Right lobe of liver (tissue), 4 donors: ENCODE results near the gene BEND5.

Source experiments
- POLR2A ChIP-seq: fragments of 450-650 bp; IDR thresholded peaks from one replicate; pipeline ENCODE4 v1.6.1; 2017; ENCODE audit warnings: antibody characterized with exemption, mild to moderate bottlenecking
- TF ChIP-seq, protein P1 (sequence below), 4 donors: fragments of 200-600 bp in 3 of 4; fragments of 450-650 bp in 1 of 4; IDR thresholded peaks; one replicate each; pipeline versions ENCODE4 v1.5.1 to v1.8.0; 2016 to 2022; ENCODE audit warnings: antibody characterized with exemption in 4 of 4, mild to moderate bottlenecking in 2 of 4
- donor health status: DM: no; HTN: no; CAD: no.
- donor health status: DM: no; HTN: no; CAD: no.
- donor health status: DM: no; HTN: yes; CAD: no.

DNA sequence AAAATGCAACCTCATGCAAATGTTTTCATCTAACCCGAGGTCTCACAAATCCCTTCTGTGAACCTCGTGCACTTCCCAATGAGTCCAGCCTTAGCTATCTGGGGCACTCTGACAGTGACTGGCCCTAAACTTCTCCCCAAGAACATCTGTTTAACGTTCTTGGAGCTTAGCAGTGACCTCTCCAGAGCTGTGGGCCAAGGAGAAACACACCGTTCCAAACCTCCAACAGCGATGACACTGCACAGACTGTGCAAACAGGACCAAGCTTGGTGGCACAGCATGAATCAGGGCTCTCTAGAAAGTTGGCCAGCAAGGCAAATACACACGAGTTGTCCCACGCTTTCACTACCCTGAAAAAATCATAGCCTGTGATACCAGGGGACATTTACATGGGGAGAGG lies 15.8 kb downstream of the BEND5 start:
- no peak for TF ChIP-seq POLR2A
- TF ChIP-seq, protein P1, sequence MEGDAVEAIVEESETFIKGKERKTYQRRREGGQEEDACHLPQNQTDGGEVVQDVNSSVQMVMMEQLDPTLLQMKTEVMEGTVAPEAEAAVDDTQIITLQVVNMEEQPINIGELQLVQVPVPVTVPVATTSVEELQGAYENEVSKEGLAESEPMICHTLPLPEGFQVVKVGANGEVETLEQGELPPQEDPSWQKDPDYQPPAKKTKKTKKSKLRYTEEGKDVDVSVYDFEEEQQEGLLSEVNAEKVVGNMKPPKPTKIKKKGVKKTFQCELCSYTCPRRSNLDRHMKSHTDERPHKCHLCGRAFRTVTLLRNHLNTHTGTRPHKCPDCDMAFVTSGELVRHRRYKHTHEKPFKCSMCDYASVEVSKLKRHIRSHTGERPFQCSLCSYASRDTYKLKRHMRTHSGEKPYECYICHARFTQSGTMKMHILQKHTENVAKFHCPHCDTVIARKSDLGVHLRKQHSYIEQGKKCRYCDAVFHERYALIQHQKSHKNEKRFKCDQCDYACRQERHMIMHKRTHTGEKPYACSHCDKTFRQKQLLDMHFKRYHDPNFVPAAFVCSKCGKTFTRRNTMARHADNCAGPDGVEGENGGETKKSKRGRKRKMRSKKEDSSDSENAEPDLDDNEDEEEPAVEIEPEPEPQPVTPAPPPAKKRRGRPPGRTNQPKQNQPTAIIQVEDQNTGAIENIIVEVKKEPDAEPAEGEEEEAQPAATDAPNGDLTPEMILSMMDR (IDR thresholded peaks at IDR 0.05), result no peak
